HG02840 (cell line): ENCODE measurements around the gene PCDHGA12.
"Not testable (repeated sequence)": the region's sequence is repeated elsewhere in the genome, so short reads cannot be mapped to it uniquely, and the experiment has no call there.

Source experiments
- ATAC-seq: cut with Tn5 transposase; IDR thresholded peaks from one replicate; pipeline ENCODE4 v1.9.1; 2021; ENCODE audit warnings: mild to moderate bottlenecking, moderate library complexity, moderate number of reproducible peaks; ENCODE audit not compliant: unreplicated experiment, low FRiP score

Gene PCDHGA12

DNA sequence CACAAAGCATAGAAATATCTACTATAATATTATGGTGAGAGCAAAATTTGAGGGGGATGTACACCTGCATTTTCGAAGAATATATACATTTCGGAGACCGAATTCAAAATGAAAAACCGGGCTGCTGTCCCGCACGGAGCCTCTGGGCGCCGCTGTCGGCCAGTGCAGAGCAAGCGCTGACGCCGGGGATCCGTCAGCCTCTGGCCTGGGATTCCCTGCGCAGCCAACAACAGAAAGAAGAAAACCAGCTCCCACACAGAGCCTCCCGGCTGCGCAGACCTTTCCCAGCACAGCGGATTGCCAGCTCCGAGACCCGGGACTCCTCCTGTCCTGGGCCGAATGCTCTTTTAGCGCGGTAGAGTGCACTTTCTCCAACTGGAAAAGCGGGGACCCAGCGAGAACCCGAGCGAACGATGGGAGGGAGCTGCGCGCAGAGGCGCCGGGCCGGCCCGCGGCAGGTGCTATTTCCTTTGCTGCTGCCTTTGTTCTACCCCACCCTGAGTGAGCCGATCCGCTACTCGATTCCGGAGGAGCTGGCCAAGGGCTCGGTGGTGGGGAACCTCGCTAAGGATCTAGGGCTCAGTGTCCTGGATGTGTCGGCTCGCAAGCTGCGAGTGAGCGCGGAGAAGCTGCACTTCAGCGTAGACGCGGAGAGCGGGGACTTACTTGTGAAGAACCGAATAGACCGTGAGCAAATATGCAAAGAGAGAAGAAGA lies 22.4 kb upstream of the PCDHGA12 start, which contains the start of gene PCDHGB6:
Gene PCDHGB6, plus strand, starts transcription at position 232 of the 716 bp plus-strand sequence. Its CDS starts 182 bp downstream, at position 414.
- ATAC-seq = not testable (repeated sequence)

DNA sequence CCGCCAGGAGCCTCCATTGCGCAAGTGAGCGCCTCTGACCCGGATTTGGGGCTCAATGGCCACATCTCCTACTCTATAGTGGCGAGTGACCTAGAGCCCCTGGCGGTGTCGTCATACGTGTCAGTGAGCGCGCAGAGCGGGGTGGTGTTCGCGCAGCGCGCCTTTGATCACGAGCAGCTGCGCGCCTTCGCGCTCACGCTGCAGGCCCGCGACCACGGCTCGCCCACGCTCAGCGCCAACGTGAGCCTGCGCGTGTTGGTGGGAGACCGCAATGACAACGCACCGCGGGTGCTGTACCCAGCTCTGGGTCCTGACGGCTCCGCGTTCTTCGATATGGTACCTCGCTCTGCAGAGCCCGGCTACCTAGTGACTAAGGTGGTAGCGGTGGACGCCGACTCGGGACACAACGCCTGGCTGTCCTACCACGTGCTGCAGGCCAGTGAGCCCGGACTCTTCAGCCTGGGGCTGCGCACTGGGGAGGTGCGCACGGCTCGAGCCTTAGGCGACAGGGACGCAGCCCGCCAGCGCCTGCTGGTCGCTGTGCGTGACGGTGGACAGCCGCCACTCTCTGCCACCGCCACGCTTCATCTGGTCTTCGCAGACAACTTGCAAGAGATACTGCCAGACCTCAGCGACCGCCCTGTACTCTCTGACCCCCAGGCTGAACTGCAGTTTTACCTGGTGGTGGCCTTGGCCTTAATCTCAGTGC lies 20.6 kb upstream of the PCDHGA12 start:
- ATAC-seq = no peak

DNA sequence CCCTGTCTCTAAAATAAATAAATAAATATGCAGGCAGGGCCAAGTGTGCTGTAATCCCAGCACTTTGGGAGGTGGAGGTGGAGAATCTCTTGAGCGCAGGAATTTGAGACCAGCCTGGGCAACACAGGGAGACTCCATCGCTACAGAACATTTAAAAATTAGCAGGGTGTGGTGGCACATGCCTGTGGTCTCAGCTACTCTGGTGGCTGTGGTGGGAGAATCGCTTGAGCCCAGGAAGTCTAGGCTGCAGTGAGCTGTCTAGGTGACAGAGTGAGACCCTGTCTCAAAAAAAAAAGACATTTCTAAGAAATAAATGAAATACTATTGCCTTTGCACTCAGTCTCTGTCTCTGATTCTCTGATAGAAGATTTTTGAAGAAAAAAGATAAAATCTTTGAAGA lies 18.7 kb upstream of the PCDHGA12 start:
- no peak for ATAC-seq

DNA sequence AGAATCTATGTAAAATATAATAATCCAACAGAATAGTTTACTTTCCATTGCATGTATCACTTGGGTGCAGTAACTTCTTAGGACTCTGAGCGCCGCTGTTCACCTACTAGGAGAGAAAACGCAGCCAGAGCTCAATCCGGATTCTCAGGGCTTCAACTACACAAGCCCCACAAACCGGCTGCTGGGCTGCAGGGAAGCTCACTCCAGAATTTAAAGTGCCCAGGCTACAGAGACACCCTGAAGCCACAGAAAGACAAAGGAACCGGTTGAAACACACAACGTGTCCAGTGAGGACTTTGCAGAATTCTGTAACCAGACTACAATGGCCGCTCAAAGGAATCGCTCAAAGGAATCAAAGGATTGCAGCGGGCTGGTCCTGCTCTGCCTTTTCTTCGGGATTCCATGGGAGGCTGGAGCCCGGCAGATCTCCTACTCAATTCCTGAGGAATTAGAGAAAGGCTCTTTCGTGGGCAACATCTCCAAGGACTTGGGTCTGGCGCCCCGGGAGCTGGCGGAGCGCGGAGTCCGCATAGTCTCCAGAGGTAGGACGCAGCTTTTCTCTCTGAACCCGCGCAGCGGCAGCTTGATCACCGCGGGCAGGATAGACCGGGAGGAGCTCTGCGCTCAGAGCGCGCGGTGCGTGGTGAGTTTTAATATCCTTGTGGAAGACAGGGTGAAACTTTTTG lies 17.3 kb upstream of the PCDHGA12 start, which contains the start of gene PCDHGA10:
Gene PCDHGA10, plus strand, starts transcription at position 134 of the 686 bp plus-strand sequence. Its CDS starts 189 bp downstream, at position 323.
- peak; percentile 69 for ATAC-seq

DNA sequence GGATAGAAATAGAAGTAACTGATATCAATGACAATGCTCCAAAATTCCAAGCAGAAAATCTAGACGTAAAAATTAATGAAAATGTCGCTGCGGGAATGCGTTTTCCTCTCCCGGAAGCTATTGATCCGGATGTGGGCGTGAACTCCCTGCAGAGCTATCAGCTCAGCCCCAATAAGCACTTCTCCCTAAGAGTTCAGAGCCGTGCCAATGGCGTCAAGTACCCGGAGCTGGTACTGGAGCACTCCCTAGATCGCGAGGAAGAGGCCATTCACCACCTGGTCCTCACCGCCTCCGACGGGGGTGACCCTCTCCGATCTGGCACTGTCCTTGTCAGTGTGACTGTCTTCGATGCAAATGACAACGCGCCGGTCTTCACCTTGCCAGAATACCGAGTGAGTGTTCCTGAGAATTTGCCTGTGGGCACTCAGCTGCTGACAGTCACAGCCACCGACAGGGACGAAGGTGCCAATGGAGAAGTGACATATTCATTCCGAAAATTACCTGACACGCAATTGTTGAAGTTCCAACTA lies 16.7 kb upstream of the PCDHGA12 start:
- no peak for ATAC-seq

DNA sequence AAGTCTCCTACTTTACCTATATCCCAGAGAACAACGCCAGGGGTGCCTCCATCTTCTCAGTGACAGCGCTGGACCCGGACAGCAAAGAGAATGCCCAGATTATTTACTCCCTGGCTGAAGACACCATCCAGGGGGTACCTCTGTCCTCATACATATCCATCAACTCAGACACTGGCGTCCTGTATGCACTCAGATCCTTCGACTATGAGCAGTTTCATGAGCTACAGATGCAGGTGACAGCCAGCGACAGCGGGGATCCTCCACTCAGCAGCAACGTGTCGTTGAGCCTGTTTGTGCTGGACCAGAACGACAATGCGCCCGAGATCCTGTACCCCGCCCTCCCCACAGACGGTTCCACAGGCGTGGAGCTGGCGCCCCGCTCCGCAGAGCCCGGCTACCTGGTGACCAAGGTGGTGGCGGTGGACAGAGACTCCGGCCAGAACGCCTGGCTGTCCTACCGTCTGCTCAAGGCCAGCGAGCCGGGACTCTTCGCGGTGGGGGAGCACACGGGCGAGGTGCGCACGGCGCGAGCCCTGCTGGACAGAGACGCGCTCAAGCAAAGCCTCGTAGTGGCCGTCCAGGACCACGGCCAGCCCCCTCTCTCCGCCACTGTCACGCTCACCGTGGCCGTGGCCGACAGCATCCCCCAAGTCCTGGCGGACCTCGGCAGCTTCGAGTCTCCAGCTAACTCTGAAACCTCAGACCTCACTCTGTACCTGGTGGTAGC lies 15.6 kb upstream of the PCDHGA12 start:
- not testable (repeated sequence) for ATAC-seq

DNA sequence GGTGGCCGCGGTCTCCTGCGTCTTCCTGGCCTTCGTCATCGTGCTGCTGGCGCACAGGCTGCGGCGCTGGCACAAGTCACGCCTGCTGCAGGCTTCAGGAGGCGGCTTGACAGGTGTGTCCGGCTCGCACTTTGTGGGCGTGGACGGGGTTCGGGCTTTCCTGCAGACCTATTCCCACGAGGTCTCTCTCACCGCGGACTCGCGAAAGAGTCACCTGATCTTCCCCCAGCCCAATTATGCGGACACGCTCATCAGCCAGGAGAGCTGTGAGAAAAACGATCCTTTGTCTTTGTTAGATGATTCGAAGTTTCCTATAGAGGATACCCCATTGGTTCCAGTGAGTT lies 15.1 kb upstream of the PCDHGA12 start:
- ATAC-seq = not testable (repeated sequence)

DNA sequence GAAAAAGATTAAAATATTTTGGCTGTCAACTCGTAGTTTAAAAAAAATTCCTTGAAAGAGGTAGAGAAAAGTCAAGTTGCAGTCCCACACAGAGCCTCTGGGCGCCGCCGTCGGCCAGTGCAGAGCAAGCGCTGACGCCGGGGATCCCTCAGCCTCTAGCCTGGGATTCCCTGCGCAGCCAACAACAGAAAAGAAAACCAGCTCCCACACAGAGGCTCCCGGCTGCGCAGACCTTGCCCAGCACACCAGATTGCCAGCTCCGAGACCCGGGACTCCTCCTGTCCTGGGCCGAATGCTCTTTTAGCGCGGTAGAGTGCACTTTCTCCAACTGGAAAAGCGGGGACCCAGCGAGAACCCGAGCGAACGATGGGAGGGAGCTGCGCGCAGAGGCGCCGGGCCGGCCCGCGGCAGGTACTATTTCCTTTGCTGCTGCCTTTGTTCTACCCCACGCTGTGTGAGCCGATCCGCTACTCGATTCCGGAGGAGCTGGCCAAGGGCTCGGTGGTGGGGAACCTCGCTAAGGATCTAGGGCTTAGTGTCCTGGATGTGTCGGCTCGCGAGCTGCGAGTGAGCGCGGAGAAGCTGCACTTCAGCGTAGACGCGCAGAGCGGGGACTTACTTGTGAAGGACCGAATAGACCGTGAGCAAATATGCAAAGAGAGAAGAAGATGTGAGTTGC lies 12.7 kb upstream of the PCDHGA12 start, which contains the start of gene PCDHGB7:
Gene PCDHGB7, plus strand, starts transcription at position 184 of the 679 bp plus-strand sequence. Its CDS starts 183 bp downstream, at position 367.
- not testable (repeated sequence) for ATAC-seq

DNA sequence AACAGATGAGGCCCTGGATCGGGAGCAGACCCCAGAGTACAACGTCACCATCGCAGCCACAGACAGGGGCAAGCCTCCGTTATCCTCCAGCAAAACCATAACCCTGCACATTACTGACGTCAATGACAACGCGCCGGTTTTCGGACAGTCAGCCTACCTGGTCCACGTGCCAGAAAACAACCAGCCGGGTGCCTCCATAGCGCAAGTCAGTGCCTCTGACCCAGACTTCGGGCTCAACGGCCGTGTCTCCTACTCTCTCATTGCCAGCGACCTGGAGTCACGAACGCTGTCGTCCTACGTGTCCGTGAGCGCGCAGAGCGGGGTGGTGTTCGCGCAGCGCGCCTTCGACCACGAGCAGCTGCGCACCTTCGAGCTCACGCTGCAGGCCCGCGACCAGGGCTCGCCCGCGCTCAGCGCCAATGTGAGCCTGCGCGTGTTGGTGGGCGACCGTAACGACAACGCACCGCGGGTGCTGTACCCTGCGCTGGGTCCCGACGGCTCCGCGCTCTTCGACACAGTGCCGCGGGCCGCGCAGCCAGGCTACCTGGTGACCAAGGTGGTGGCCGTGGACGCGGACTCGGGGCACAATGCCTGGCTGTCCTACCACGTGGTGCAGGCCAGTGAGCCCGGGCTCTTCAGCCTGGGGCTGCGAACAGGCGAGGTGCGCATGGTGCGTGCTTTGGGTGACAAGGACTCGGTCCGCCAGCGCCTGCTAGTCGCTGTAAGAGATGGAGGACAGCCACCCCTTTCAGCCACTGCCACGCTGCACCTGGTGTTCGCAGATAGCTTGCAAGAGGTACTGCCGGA lies 11.0 kb upstream of the PCDHGA12 start:
- ATAC-seq = no peak

DNA sequence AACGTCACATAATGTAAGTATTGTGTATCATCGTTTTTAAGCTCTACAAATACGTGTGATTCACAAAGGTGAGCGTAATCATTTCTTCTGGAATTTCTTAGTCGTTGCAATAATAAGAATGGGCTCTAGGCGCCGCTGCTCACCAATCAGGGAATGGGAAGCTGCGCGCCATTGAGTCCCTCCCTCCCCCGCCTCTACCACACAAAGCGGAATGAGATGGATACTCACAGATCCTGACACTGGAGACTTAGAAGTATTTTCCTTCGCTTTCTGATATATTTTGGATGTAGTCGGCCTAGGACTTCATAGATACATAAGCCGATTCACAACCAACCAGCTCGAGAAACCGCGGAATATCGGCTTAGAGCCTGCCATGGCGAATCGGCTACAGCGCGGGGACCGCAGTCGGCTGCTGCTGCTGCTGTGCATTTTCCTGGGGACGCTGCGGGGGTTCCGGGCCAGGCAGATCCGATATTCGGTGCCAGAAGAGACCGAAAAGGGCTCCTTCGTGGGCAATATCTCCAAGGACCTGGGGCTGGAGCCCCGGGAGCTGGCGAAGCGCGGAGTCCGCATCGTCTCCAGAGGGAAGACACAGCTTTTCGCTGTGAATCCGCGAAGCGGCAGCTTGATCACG lies 9.3 kb upstream of the PCDHGA12 start, which contains the start of gene PCDHGA11:
Gene PCDHGA11, plus strand, starts transcription at position 197 of the 634 bp plus-strand sequence. Its CDS starts 177 bp downstream, at position 374.
- no peak for ATAC-seq

DNA sequence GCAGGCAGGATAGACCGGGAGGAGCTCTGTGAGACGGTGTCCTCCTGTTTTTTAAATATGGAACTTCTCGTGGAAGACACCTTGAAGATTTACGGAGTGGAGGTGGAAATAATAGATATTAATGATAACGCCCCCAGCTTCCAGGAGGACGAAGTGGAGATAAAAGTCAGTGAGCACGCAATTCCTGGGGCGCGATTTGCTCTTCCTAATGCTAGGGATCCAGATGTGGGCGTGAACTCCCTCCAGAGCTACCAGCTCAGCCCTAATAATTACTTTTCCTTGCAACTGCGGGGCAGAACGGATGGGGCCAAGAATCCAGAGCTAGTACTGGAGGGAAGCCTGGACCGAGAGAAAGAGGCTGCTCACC lies 8.8 kb upstream of the PCDHGA12 start:
- no peak for ATAC-seq

DNA sequence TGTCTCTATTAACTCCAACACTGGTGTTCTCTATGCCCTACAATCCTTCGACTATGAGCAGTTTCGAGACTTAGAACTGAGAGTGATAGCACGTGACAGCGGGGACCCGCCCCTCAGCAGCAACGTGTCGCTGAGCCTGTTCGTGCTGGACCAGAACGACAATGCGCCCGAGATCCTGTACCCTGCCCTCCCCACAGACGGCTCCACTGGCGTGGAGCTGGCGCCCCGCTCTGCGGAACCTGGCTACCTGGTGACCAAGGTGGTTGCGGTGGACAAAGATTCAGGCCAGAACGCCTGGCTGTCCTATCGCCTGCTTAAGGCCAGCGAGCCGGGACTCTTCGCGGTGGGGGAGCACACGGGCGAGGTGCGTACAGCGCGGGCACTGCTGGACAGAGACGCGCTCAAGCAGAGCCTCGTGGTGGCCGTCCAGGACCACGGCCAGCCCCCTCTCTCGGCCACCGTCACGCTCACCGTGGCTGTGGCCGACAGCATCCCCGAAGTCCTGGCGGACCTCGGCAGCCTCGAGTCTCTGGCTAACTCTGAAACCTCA lies 7.5 kb upstream of the PCDHGA12 start:
- ATAC-seq = no peak

DNA sequence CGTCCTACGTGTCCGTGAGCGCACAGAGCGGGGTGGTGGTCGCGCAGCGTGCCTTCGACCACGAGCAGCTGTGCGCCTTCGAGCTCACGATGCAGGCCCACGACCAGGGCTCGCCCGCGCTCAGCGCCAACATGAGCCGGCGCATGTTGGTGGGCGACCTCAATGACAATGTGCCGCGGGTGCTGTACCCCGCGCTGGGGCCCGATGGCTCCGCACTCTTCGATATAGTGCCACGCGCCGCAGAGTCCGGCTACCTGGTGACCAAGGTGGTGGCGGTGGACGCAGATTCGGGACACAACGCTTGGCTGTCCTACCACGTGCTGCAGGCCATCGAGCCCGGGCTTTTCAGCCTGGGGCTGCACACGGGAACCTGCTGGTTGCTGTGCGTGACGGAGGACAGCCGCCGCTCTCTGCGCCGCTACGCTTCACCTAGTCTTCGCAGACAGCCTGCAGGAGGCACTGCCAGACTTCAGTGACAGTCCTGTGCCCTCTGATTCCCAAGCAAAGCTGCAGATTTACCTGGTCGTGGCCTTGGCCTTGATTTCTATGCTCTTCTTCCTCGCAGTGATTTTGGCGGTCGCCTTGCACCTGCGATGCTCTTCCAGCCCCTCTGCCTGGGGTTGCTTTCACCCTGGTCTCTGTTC lies 2.4 kb upstream of the PCDHGA12 start:
- no peak for ATAC-seq

DNA sequence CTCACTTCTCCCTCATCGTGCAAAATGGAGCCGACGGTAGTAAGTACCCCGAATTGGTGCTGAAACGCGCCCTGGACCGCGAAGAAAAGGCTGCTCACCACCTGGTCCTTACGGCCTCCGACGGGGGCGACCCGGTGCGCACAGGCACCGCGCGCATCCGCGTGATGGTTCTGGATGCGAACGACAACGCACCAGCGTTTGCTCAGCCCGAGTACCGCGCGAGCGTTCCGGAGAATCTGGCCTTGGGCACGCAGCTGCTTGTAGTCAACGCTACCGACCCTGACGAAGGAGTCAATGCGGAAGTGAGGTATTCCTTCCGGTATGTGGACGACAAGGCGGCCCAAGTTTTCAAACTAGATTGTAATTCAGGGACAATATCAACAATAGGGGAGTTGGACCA lies 979 bp downstream of the PCDHGA12 start:
- no peak for ATAC-seq

DNA sequence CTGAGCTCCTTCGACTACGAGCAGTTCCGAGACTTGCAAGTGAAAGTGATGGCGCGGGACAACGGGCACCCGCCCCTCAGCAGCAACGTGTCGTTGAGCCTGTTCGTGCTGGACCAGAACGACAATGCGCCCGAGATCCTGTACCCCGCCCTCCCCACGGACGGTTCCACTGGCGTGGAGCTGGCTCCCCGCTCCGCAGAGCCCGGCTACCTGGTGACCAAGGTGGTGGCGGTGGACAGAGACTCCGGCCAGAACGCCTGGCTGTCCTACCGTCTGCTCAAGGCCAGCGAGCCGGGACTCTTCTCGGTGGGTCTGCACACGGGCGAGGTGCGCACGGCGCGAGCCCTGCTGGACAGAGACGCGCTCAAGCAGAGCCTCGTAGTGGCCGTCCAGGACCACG lies 2.0 kb downstream of the PCDHGA12 start:
- not testable (repeated sequence) for ATAC-seq

DNA sequence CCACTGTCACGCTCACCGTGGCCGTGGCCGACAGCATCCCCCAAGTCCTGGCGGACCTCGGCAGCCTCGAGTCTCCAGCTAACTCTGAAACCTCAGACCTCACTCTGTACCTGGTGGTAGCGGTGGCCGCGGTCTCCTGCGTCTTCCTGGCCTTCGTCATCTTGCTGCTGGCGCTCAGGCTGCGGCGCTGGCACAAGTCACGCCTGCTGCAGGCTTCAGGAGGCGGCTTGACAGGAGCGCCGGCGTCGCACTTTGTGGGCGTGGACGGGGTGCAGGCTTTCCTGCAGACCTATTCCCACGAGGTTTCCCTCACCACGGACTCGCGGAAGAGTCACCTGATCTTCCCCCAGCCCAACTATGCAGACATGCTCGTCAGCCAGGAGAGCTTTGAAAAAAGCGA lies 2.4 kb downstream of the PCDHGA12 start:
- not testable (repeated sequence) for ATAC-seq

DNA sequence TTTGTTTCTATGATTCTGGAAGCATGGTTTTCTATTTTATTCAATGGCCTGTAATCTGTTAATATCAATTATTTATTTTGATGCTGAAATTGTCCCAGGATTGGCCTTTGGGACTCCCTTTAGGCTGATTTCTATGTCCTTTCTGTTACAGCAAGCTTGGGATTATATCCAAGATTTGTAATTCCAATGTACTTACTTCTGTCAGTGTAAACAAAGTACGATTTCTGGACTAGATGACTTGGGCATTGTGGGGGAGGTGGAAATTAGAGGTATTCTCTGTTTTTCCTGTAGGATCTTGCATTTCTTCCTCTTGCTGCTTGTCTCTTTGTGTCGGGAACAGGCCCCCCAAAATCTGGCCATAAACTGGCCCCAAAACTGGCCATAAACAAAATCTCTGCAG lies 3.7 kb downstream of the PCDHGA12 start:
- no peak for ATAC-seq
